ENCODE data around the gene ATF4.
"Not testable (repeated sequence)": the region's sequence is repeated elsewhere in the genome, so short reads cannot be mapped to it uniquely, and the experiment has no call there.

Gene ATF4

DNA sequence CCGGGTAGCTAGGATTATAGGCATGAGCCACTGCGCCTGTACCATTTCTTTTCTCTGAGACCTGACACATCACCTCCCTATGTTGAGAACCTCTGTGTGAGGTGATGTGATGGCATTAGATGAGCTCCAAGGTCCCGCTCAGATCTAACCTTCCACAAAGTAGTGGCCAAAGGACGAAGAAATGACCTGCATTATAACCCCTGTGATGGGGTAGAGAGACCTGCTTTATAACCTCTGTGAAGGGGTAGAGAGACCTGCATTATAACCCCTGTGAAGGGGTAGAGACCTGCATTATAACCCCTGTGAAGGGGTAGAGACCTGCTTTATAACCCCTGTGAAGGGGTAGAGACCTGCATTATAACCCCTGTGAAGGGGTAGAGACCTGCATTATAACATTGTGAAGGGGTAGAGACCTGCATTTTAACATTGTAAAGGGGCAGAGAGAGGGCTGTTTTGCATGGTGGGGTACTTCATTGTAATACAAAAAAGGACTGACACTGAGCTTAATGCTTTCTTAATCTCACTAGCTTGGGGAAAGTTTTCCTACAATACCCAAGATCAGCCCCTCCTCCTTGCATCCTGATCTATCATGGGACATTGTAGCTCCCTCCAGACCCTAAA, 9.7 kb upstream of the ATF4 start:
- DNase-seq (ENCODE audit: low read depth, low spot score): no peak

DNA sequence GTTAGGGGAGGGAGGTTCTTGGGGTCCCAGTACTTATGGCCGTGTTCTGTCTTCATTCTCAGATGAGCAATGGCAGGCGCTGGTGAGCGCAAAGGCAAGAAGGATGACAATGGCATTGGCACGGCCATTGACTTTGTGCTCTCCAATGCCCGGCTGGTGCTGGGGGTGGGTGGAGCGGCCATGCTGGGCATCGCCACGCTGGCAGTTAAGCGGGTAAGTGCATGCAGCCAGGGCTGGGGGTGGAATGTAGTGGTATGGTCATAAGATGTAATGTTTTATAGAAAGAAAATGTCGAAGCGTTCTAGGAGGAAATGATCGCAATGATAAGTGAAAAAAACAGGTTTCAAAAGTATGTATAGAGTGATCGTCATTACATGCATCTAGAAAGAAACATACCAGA, 9.1 kb upstream of the ATF4 start:
- no peak for DNase-seq (ENCODE audit: low read depth, low spot score)

- no peak for DNase-seq (ENCODE audit: low read depth, low spot score)
Measured at GRCh38 chr22:39512026-39512425, 8.3 kb upstream of the ATF4 start.

GRCh38 chr22:39513791-39514190, 6.6 kb upstream of the ATF4 start:
- DNase-seq (ENCODE audit: low read depth, low spot score): no peak

- peak; percentile 34 for DNase-seq (ENCODE audit: low read depth, low spot score)
Measured at GRCh38 chr22:39514373-39514973, 5.9 kb upstream of the ATF4 start.

DNA sequence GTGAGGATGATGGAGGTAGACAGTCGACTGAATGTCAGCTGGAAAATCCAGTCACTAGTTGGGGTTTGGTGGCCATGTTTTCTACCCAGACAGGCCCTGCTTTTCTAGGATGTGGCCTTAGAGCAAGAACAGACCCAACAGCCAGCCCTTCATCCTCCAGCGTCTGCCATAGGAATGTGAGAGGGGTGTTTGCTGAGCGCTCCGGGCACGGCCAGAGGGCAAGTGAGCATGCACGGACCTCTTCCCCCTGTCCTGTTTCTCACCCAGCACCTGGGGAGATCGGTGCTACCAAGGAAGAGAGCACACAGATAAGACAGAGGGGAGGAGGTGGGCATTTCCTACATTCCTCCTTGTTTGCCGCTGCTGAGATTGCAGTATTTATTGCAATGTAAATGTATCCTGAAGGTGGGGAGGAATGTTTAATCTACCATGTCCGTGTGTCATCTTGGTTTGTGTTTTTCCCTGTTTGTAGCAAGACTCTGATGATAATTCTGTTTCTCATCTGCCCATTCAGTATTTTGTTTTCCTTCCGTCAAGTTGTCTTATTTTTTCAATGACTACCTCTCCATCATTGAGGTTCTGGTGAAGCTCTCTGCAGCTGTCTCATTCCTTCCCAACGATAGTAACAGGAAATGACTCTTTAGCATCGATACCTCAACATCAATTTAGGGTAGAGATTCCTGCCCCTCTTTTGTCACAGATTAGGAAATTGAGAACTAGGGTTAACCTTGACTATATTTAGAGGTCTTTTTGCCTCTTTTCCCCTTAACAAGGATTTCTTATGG, 4.9 kb upstream of the ATF4 start:
- no peak for DNase-seq (ENCODE audit: low read depth, low spot score)

DNA sequence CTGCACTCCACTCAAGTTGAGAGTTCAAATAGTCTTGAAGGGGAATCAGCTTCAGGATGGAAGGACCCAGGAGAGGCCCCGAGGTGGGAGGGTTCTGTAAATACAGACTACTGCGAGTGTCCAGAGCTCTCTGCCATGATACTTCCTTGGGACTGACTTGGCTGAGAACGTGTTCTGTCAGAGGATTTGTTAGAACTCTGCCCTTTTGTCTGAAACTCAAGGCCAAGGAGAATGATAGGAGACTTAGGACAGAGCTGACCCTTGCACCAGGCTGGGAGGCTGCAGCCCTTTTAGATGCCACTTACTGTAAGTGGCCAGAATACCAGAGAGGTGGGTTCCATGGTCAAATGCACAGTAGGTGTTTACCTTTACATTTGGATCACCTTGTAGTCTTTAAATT, 2.9 kb upstream of the ATF4 start:
- no peak for DNase-seq (ENCODE audit: low read depth, low spot score)

DNA sequence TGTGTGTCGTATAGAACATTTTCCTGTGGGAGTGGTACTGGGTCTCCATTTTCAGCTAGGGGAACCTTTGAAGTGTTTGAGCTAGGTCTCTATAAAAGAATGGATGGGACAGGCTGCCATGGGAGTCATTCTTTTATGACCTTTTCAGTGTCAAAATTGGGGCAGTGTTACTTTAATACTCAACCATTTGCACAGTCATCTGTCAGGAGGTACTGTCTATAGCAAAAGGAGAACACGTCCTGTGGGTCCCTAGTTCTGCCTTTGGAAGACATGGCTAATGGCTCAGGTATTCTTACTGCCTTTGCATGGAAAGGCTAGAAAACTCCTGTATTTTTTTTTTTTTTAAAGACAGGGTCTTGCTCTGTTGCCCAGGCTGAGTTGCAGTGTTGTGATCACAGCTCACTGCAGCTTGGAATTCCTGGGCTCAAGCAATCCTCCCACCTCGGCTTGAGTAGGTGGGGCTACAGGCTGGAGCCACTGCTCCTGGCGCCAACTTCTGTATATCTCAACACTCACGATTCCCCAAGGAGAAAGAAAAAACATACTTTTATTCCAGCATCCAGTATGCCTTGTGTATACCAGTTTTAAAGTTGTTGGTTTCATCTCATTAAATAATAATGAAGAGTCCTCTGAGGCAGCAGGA, 2.1 kb upstream of the ATF4 start:
- DNase-seq (ENCODE audit: low read depth, low spot score): no peak

DNA sequence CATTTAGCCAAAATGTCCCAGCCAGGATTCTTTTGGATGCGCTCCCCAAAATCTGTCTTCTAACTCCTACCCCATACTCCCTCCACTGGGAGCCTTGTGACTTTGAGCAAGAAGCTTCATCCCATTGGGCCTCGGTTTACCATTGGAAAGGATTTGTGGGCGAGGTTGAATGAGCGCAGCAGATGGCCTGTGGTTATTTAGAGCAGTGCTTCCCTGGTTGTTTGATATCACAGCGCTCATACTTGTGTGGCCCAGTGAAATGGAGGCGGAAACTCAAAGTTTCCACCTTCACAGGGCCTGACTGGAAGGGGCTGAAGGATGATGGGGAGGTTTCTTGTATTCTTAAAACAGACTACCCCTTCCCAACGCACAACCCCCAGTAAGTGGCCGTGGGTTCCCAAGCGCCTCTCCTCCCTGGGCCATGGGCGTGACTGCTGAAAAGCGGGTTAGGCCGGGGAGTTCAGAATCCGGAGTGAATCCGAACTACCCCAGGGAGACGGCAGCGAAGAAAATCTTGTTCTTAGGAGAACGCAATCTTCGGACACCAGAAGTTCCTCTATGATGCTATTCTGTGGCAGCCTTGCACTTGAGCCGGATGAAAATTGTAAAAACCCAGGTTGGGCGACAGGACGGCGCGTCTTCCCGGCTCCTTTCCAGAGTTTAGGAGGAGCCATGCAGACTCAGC, 1.2 kb upstream of the ATF4 start:
- no peak for DNase-seq (ENCODE audit: low read depth, low spot score)

GRCh38 chr22:39519681-39520225, 609 bp upstream of the ATF4 start:
- DNase-seq (ENCODE audit: low read depth, low spot score): peak; percentile 94

GRCh38 chr22:39521106-39521885, 934 bp downstream of the ATF4 start:
- DNase-seq (ENCODE audit: low read depth, low spot score): not testable (repeated sequence)

DNA sequence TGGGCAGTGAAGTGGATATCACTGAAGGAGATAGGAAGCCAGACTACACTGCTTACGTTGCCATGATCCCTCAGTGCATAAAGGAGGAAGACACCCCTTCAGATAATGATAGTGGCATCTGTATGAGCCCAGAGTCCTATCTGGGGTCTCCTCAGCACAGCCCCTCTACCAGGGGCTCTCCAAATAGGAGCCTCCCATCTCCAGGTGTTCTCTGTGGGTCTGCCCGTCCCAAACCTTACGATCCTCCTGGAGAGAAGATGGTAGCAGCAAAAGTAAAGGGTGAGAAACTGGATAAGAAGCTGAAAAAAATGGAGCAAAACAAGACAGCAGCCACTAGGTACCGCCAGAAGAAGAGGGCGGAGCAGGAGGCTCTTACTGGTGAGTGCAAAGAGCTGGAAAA, 1.7 kb downstream of the ATF4 start:
- DNase-seq (ENCODE audit: low read depth, low spot score): not testable (repeated sequence)

DNA sequence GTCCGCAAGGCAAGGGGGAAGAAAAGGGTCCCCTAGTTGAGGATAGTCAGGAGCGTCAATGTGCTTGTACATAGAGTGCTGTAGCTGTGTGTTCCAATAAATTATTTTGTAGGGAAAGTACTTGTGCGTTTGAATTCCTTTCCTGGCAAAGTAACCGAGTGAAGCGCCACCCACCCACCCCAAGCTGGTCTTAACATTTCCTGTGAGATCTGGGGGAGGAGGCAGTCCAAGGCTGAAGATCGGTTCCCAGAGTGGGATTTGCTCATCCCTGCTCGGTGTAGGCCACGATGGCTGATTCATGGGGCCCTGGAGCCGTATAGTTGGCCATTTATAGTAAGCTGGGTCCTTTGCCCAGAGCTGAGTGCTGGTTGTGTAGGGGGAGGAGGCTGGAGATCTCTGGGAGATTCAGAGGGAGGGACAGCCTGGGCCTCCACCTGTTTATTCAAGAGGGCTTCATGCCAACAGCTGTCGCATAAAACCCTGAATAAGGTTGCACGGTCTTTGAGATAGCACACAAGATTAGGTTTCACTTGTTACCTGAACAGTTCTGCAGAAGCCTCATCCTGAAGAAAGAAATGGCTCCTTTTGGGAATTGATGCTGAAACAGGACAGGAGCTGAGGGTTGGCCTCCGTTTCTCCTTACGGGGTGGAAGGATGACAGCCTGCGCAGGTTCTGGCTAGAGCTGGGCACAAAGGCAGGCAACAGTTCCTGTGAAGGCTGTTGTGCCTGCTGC, 2.4 kb downstream of the ATF4 start:
- DNase-seq (ENCODE audit: low read depth, low spot score): no peak

DNA sequence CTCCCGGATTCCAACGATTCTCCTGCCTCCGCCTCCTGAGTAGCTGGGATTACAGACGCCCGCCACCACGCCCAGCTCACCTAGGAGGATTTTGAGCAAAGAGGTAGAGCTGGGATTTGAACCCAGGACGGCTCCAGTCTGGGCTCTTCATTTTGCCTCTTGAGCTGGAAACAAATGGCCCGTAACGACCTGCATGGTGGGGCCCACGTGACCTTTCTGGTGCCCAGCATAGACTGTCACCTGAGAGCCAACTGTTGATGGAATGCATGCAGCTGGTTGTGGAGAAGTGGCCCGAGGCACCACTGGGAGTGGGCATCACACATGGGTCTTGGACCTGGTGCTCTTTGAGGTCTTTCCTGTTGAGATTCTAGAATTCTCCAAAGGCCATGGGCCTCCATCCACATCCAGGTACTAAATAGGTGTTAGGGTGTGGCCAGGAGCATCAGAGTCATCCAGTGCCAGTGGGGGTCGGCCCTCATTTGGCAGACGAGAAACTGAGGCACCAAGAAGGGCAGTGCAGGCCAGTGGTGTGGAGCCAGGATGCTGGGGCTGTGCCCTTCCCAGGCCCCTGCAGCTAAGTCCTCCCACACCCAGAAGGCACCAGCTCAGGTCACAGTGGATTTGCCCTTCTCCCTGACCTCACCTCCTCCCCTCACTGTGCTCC, 3.9 kb downstream of the ATF4 start:
- no peak for DNase-seq (ENCODE audit: low read depth, low spot score)

DNA sequence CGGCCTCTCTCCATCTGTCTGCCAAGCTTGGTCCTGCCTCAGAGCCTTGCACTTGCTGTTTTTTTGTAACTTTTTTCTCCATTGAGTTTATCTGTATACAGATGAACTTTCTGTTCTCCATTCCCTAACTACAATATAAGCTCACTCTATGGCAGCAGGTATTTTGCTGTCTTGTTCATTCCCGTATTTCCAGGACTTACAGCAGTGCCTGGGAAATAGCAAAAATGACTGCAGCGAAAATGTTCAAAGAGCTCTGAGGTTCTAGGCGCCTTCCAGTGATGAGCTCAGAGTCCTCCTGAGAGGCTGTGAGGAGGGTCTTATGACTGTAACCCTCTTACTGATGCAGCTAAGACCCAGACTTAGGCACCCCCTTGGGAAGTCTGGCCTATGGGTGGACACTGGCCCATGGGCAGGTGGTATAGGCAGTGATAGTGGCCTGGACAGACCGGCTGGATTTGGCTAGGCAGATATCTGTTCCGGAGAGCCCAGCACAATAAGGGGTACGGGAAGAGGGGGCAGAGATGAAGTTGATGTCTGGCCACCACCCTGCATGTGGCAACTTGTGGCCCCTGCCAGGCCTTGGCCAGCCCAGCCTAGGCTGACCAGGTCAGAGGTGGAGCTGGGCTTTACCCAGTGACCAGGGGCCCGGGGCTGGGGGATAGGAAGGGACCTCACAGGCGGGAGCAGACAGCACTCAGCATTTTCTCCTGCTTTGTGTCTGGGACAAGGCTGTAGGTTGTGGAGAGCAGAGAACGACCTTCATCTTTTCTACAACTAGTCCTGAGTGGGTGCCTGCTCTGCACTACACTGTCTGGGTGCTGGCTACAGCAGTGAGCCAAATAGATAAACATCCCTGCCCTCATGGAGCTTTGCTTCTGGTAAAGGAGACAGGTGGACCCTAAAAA, 4.6 kb downstream of the ATF4 start:
- DNase-seq (ENCODE audit: low read depth, low spot score): no peak

- DNase-seq (ENCODE audit: low read depth, low spot score): no peak
Measured at GRCh38 chr22:39525658-39525975, 5.3 kb downstream of the ATF4 start.

DNA sequence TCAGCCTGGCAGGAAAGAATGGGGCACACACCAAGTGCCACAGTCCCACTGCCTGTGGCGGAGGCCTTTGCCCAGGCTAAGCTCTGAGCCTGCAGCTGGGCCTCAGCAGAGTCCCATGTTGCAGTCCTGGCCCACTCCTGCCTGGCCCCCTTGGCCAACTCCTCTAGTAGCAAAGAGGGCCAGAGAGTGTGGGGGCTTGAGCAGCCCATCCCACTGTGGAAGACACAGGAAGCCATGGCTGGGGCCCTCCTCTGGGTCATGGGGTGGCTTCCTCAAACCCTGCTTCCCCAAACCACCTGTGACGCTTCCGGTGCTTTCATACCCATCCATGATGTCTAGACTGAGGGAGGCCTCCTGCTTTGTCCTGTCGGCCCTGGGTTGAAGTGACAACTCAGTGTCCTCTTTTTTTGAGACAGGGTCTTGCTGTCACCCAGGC, 6.4 kb downstream of the ATF4 start:
- no peak for DNase-seq (ENCODE audit: low read depth, low spot score)

- DNase-seq (ENCODE audit: low read depth, low spot score): no peak
Measured at GRCh38 chr22:39527481-39527961, 7.2 kb downstream of the ATF4 start.

Data from activated CD4-positive, CD25-positive, alpha-beta regulatory T cell treated with anti-CD3 and anti-CD28 coated beads, Interleukin-2, amount 50 U/mL, for 16 hours (primary cell).